Fibroblast of skin of left quadriceps (primary cell): Measurements from ENCODE around the gene TUSC7.

Experiments used
- DNase-seq, 2 experiments: peaks; one replicate each; pipeline ENCODE4 v3.0.0-alpha.2; 2013; ENCODE audit warnings: low read depth in 2 of 2

TUSC7 gene

GRCh38 chr3:116709479-116709878, at the start of gene TUSC7:
Gene TUSC7, plus strand, starts transcription at chr3:116709779.
- DNase-seq = no peak

GRCh38 chr3:116661196-116661595, 48.4 kb upstream of the TUSC7 start:
- no peak for DNase-seq

GRCh38 chr3:116663161-116664110, 46.1 kb upstream of the TUSC7 start:
- DNase-seq = no peak

- DNase-seq = no peak
Measured at GRCh38 chr3:116667324-116667723, 42.3 kb upstream of the TUSC7 start.

GRCh38 chr3:116667791-116668190, 41.8 kb upstream of the TUSC7 start:
- no peak for DNase-seq

- no peak for DNase-seq
Measured at GRCh38 chr3:116669576-116669975, 40.0 kb upstream of the TUSC7 start.

GRCh38 chr3:116671151-116671550, 38.4 kb upstream of the TUSC7 start:
- no peak for DNase-seq

GRCh38 chr3:116678853-116679252, 30.7 kb upstream of the TUSC7 start:
- DNase-seq = no peak

- DNase-seq = no peak
Measured at GRCh38 chr3:116691041-116691440, 18.5 kb upstream of the TUSC7 start.

- no peak for DNase-seq
Measured at GRCh38 chr3:116701070-116701469, 8.5 kb upstream of the TUSC7 start.

GRCh38 chr3:116702334-116702733, 7.2 kb upstream of the TUSC7 start:
- DNase-seq = no peak

- DNase-seq = no peak
Measured at GRCh38 chr3:116707531-116707930, 2.0 kb upstream of the TUSC7 start.

- DNase-seq = no peak
Measured at GRCh38 chr3:116716490-116716889, 6.9 kb downstream of the TUSC7 start.

- DNase-seq = no peak
Measured at GRCh38 chr3:116717566-116717965, 8.0 kb downstream of the TUSC7 start.

- no peak for DNase-seq
Measured at GRCh38 chr3:116728454-116728853, 18.9 kb downstream of the TUSC7 start.

- no peak for DNase-seq
Measured at GRCh38 chr3:116734243-116734642, 24.7 kb downstream of the TUSC7 start.

- DNase-seq = no peak
Measured at GRCh38 chr3:116739678-116740077, 30.1 kb downstream of the TUSC7 start.

GRCh38 chr3:116740293-116740692, 30.7 kb downstream of the TUSC7 start:
- DNase-seq = no peak

GRCh38 chr3:116741467-116741866, 31.9 kb downstream of the TUSC7 start:
- DNase-seq = no peak

GRCh38 chr3:116743062-116743461, 33.5 kb downstream of the TUSC7 start:
- DNase-seq = no peak

GRCh38 chr3:116749388-116749787, 39.8 kb downstream of the TUSC7 start:
- no peak for DNase-seq

GRCh38 chr3:116757315-116757714, 47.7 kb downstream of the TUSC7 start:
- no peak for DNase-seq

GRCh38 chr3:116759316-116759715, 49.7 kb downstream of the TUSC7 start:
- DNase-seq = no peak
